ENCODE measurements around the gene NEK1. TPM values are rescaled to one million over a fixed set of nuclear protein-coding genes. Genes with fewer than 3 reads are reported as not detected.
"Not testable (repeated sequence)": the region's sequence is repeated elsewhere in the genome, so short reads cannot be mapped to it uniquely, and the experiment has no call there.

NEK1 gene
- total RNA-seq, 6 experiments from 2014 or later = 9.4 to 11.1 (median 10.0) TPM

DNA sequence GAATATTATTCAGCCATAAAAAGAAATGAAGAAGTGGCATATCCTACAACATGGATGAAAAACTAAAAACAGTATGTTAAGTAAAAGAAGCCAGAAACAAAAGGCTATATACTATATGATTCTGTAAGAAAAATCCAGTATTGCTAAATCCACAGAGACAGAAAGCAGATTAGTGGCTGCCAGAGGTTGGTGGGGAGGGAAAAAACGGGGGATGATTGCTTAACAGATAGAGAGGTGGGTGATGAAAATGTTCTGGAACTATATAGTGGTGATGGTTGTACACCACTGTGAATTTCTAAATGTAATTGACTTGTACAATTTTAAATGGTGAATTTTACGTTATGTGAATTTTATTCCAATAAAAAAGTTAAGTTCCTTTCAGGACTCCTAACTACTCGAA is 184.0 kb downstream of the NEK1 start:
- no peak overlapping the region; the same call in 1 of the 2 replicates for H3K27ac Mint-ChIP-seq
- no peak for DNase-seq
- TF ChIP-seq, protein P1, sequence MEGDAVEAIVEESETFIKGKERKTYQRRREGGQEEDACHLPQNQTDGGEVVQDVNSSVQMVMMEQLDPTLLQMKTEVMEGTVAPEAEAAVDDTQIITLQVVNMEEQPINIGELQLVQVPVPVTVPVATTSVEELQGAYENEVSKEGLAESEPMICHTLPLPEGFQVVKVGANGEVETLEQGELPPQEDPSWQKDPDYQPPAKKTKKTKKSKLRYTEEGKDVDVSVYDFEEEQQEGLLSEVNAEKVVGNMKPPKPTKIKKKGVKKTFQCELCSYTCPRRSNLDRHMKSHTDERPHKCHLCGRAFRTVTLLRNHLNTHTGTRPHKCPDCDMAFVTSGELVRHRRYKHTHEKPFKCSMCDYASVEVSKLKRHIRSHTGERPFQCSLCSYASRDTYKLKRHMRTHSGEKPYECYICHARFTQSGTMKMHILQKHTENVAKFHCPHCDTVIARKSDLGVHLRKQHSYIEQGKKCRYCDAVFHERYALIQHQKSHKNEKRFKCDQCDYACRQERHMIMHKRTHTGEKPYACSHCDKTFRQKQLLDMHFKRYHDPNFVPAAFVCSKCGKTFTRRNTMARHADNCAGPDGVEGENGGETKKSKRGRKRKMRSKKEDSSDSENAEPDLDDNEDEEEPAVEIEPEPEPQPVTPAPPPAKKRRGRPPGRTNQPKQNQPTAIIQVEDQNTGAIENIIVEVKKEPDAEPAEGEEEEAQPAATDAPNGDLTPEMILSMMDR (IDR thresholded peaks at IDR 0.05) = no peak
- no peaks in the 10 kb centered on the region; the same call in 1 of the 2 replicates for H3K27me3 Mint-ChIP-seq (ENCODE audit: insufficient read depth)
- H3K36me3 Mint-ChIP-seq (ENCODE audit: low read depth) = peaks cover 9% of the 10 kb centered on the region
- H3K4me1 Mint-ChIP-seq (ENCODE audit: low read depth) = no peaks in the 10 kb centered on the region
- H3K9me3 Mint-ChIP-seq = no peaks in the 10 kb centered on the region
- H3K4me3 Mint-ChIP-seq = no peak overlapping the region

DNA sequence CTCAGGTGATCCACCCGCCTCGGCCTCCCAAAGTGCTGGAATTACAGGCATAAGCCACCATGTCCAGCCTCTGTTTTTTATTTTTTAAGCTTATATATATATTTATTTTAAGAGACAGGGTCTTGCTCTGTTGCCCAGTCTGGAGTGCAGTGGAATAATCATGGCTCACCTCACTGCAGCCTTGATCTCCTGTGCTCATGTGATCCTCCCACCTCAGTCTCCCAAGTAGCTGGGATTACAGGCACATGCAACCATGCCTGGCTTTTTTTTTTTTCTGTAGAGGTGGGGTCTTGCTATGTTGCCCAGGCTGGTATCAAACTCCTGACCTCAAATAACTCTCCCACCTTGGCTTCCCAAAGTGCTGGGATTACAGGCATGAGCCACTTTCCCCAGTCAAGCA is 184.7 kb downstream of the NEK1 start:
- H3K27ac Mint-ChIP-seq; H3K4me3 Mint-ChIP-seq; H3K27me3 Mint-ChIP-seq (ENCODE audit: insufficient read depth); H3K9me3 Mint-ChIP-seq; H3K4me1 Mint-ChIP-seq (ENCODE audit: low read depth); DNase-seq; H3K36me3 Mint-ChIP-seq (ENCODE audit: low read depth): not testable (repeated sequence)

DNA sequence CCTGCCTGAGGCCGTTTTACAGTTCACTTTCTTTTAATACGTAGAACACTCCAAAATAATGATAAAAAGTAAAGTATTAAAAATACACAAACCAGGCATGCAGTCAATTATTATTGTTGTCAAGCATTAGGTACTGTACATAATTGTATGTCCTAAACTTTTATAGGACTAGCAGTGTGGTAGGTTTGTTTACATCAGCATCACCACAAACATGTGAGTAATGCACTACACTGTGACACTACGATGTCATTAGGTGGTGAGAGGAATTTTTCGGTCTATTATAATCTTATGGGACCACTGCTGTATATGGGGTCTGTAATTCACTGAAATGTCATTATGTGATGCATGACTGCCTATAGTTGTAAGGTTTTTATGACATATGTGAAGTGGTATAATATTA is 192.1 kb downstream of the NEK1 start:
- H3K27me3 Mint-ChIP-seq (ENCODE audit: insufficient read depth) = 0 out of 2 replicates have a peak, but pooled peaks cover 4% of the 10 kb centered on the region
- DNase-seq = no peak
- TF ChIP-seq, protein P1 (IDR thresholded peaks at IDR 0.05) = no peak
- H3K4me1 Mint-ChIP-seq (ENCODE audit: low read depth) = peaks cover 12% of the 10 kb centered on the region
- H3K4me3 Mint-ChIP-seq = no peak overlapping the region
- peaks cover 38% of the 10 kb centered on the region for H3K36me3 Mint-ChIP-seq (ENCODE audit: low read depth)
- no peak overlapping the region for H3K27ac Mint-ChIP-seq
- H3K9me3 Mint-ChIP-seq = no peaks in the 10 kb centered on the region

DNA sequence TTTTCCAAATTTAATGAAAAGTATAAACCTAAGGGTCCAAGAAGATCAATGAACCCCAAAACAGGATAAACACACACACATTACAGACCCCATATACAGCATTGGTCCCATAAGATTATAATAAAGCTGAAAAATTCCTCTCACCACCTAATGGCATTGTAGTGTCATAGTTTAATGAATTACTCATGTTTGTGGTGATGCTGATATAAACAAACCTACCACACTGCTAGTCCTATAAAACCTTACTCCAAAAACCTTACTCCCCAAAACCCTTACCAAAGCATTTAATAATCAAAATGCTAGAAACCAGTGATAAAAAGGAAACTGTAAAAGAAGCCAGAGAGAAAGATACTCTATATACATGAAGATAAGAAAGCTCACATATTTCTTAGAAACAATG is 193.5 kb downstream of the NEK1 start:
- Mint-ChIP-seq H3K27me3 (ENCODE audit: insufficient read depth) (0 out of 2 replicates have a peak, but pooled peaks cover 4% of the 10 kb centered on the region), H3K36me3 (ENCODE audit: low read depth) (peaks cover 29% of the 10 kb centered on the region), H3K27ac (no peak overlapping the region), H3K4me3 (no peak overlapping the region), H3K9me3 (no peaks in the 10 kb centered on the region), H3K4me1 (ENCODE audit: low read depth) (peaks cover 12% of the 10 kb centered on the region)
- TF ChIP-seq, protein P1 (IDR thresholded peaks at IDR 0.05) = no peak
- DNase-seq = peak; percentile 32

DNA sequence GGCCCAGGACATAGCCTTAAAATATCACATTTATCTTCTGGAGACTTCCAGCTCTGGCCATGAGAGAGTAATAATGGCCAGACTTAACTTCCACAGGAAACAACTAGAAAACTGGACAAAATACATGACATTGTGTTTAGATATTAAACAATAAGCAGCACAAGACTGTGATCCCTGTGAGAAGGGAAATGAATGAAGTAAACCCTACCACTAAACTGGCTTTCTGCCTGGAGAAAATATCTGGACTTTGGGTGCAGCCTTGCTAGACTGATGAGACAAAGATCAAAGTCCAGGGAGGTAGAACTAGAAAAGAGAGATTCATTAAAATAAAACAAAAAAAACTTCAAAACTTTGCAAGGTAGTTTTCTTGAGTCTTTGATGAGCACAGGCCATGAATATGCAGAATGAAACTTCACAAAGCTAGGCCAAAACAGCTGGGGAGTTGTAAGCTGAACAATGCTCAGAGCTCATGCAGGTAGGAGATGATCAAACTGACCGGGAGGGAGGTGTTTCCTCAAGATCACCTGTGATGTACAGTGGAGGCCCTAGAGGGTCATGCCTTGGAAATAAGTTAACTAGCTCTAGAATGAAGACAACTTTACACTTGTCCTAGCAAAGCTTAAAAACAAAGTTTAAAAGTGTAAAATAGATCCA is 194.6 kb downstream of the NEK1 start:
- Mint-ChIP-seq H3K4me1 (ENCODE audit: low read depth) (peaks cover 12% of the 10 kb centered on the region), H3K9me3 (no peaks in the 10 kb centered on the region), H3K27me3 (ENCODE audit: insufficient read depth) (0 out of 2 replicates have a peak, but pooled peaks cover 4% of the 10 kb centered on the region), H3K36me3 (ENCODE audit: low read depth) (peaks cover 29% of the 10 kb centered on the region), H3K27ac (no peak overlapping the region), H3K4me3 (no peak overlapping the region)
- TF ChIP-seq, protein P1 (IDR thresholded peaks at IDR 0.05) = no peak
- no peak for DNase-seq

DNA sequence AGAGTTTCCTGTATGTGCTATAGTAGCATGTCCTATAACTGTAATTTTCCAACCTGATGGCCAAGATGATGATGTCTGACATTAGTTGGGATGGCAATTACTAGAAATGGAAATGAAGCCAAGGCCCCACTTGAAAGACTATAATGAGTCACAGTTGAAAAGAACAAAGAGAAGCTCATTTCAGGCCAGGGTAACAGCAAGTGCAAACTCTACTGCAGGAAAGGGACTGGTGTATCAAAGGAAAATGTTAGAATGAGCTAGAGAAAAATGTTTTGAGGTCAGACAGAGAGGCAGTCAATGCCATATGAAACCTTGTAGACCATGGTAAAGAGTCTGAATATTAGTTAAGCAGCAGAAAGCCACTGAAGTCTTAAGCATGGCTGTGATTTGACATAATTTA is 195.4 kb downstream of the NEK1 start:
- TF ChIP-seq, protein P1 (IDR thresholded peaks at IDR 0.05) = no peak
- Mint-ChIP-seq H3K4me3 (no peak overlapping the region), H3K27me3 (ENCODE audit: insufficient read depth) (0 out of 2 replicates have a peak, but pooled peaks cover 4% of the 10 kb centered on the region), H3K4me1 (ENCODE audit: low read depth) (peaks cover 12% of the 10 kb centered on the region), H3K9me3 (no peaks in the 10 kb centered on the region), H3K27ac (no peak overlapping the region), H3K36me3 (ENCODE audit: low read depth) (peaks cover 28% of the 10 kb centered on the region)
- no peak for DNase-seq
